HG03378 (cell line): ENCODE data around the gene CD8B2.
"Not testable (repeated sequence)": the region's sequence is repeated elsewhere in the genome, so short reads cannot be mapped to it uniquely, and the experiment has no call there.

Source experiments
- ATAC-seq: cut with Tn5 transposase; IDR thresholded peaks from one replicate; pipeline ENCODE4 v1.9.1; 2021; ENCODE audit warnings: mild to moderate bottlenecking, moderate library complexity; ENCODE audit not compliant: unreplicated experiment

Gene CD8B2

DNA sequence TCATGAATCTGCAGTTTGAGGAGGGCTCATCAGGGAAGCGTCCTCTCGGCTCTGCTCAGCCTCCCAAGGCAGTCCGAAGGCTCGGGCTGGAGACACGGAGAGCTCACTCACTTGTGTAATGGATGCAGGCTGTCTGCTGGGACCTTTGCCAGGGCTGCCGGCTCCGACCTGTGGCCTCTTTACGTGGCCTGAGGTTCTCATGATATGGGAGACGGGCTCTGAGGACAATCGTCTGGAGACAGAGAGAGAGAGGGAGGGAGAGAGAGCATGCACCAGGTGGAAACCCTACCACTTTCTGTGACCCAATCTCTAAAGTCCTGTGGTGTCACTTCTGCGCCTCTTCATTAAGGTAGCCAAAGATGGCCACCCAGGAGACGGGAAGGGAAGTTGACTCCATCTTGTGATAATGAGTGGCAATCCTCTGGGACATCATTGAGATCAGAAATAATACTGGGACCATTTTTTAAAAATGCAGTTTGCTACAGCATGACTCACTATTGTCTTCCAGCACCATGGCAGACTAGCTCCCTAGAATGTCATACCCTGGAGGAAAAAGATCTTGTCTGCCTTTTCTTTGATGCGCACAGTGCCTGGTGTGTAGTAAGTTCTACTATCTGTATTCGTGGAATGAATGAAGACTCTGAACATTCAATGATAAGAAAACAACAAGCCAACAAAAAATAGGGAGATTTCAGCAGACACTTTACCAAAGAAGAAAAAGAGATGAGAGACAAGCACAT is 60.2 kb downstream of the CD8B2 start:
- ATAC-seq, result no peak

DNA sequence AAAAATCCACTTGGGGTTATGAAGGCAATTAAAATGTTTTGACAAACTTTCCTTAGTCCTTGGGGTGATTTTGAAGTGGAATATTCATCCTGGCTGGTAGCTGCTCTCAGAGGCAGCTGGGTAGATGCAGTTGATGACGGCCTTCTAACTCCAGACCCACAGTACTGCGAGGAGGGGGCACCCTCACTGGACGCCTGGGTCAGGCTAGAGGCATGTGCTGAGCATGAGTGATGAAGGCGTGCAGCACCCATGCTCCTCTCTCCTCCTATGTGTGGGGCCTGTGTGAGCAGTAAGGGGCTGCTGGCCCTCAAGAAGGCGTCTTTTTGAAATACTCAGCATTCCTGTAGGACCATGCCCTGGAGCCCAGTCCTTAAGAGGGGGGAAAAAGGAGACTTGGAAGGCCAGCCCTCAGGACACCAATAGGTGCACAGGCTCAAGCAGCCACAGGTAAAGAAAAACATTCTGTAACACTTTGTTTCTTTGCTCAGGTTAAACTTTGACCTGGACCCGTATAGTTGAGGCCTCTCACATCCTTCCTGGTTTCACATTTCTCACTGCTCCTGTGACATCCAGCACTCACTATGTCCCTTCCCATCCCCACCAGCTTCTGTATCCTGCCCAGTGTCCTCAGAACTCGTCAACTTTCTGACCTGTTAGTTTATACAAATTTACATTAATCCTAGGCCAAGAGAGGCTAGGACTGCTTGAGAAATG is 64.4 kb downstream of the CD8B2 start:
- ATAC-seq, result no peak

DNA sequence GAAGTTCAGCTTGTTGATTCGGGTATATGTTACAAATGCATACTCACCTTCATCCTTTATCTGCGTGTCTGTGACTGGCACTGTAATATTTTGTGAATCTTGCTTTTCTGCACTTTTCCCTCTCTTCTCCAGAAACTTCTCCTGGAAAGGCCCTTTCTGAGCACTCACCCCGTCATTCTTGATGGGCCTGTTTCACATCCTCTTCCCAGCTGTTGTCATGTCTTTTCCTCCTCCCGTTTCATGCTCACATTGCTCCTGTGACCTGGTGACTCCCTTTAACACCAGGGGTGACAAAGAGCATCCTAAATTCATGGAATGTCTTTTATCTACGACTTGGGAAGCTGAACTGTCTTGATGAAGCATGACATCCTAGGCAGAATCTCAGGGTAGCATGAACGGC is 65.8 kb downstream of the CD8B2 start:
- no peak for ATAC-seq

DNA sequence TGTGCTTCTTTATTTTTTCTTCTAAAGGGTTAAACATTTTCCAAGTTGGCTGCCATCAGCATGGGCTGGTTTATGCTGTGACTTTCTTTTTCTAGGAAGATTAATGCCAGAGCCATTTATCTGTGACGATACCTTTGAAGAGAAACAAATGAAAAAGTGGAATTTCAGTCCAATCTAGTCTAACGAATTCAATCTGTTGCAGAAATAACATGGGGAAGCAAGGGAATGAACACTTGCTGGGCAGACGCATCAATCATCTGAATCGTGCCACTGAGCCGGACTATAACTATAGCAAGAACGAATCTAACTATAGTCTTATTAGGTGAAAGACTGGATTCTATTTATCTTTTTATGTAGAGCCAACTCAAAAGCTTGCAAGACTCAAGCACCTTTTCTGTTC is 66.2 kb downstream of the CD8B2 start:
- no peak for ATAC-seq

DNA sequence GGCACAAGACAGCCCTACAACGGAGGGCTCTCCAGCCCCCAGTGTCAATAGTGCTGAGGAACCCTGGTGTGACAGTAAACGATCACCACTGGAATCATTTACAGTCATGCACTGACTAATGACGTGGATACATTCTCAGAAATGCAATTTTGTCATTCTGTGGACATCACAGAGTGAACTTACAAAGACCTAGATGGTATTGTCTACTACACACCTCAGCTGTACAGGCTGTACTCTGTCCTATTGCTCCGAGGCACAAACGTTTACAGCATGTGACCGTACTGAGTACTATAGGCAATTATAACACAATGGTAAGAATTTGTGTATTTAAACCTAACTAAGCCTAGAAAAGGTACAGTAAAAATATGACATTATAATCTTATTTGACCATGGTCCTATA is 67.2 kb downstream of the CD8B2 start:
- ATAC-seq, result no peak

DNA sequence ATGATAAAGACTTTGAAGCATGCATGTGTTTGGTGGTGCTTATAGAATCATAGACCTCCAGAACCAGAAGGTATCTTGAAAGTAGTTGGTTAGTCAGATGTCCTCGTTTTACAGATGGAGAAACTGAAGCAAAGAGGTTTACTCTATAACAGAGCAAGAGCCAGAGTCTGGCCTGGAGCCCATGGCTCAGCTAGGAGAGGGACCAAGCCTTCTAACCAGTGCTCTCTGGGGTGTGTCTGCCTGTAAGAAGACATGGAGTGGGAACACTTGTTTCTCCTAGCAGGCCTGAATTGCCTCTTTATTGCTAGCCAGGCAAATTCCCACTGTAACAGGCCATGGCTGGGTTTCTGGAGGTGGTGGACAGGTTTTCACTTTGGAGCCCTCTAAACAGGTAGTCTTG is 67.9 kb downstream of the CD8B2 start:
- no peak for ATAC-seq

DNA sequence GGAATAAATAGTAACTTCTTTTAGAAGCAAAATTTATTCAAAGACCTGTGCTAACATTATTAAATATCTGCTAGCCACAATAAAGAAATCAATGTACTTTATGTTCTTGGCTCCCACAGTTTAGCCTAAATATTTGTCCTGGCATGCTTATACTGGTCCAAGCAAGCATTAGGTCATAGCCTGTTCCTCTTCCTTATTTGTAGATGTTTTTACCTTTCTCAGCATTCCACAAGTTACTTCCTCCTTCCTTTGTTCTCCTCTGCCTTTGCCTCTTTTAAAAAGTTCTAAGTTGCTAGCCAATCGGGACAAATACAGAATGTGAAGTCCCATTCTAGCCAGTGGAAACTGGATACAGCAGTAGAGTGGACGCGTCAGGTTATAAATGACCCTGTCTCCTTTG is 72.6 kb downstream of the CD8B2 start:
- ATAC-seq, result not testable (repeated sequence)

DNA sequence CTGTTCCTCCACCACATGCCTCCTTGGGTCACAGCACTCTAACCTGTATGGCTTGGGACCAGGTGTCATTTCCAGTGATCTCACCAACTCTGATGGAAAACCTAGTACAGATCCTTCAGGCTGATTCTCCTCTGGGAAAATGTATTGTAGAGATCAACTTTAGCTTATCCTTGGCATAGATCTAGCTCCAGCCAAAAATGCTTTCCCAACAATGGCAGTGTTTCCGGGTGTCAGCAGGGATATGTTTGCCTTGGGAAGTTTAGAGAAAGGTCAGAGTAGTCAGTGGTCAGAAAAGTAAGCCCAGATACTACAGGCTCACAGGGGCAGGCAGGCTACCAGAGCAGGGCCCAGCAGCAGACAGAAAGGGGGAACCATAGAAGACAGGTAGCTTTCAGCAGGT is 73.6 kb downstream of the CD8B2 start:
- no peak for ATAC-seq

DNA sequence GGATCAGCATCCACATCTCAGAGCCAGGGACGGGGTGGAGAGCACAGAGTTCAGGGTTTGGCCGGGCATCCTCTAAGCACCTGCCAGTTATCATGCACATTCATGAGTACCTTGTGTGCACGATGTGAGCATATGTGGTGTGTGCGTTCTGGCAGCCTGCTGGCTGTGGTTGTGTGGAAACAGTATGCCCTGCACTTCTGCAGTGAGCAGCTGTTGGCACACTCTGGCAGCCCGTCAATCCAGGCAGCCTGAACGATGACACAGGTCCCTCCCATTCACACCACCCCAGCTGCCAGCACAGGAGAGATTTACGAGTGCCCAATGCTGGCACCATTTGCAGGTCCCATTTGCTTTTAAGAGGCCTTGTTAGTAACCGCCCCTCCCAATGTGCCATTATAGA is 74.2 kb downstream of the CD8B2 start:
- no peak for ATAC-seq

DNA sequence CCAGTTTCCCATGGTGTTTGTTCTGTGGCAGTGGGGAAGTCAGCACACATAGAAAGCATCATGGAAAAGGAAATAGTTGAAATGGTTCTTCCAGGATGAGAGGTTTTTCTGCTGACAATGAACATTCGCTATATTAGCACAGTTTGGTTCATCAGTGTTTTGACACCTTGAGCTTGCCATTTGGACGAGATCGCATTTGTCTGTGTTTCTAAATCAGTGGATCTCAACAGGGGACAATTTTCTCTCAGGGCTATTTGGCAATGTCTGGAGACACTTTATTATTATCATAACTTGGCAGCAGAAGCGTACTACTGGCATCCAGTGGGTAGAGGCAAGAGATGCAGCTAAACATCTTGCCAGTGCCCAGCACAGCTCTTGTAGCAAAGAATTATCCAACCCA is 74.6 kb downstream of the CD8B2 start:
- ATAC-seq, result no peak

DNA sequence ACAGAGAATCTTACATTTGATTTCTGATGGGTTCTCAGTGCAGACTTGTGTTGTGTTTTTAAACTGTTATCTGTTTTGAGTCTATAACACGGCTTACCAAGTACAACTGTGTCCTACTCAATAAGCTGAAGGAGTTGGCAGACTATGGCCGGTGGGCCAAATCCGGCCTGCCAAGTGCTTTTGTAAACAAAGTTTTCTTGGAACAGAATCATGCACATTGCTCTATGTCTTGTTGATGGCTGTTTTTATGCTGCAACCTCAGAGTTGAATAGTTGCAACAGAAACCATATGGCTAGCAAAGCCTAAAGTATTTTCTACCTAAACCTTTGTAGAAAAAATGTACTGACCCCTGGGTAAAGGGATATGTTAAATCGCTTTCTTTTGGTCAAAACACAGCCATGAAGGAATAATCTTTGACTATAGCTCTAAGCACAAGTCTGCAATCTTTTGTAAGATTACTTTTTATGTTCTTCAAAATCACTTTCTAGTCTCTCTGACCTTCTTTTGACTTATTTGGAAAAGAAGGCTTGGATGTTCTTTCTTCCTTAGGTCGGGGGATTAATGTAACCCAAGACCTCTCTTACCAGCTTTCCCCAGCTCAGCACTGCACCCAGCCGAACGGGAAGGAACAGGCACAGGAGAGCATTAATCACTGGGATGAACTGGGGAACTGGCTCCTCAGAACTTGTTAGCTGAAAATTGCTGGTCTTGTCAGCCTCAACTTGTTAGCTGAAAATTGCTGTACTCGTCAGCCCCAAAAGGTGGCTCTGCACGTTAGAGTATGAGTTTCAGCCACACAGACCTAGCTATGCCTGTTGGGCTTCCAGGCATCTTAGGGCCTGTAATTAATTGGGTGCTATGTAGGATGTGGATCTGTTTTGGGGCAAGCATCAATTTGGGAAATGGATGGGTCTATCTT is 75.4 kb downstream of the CD8B2 start:
- ATAC-seq, result no peak

DNA sequence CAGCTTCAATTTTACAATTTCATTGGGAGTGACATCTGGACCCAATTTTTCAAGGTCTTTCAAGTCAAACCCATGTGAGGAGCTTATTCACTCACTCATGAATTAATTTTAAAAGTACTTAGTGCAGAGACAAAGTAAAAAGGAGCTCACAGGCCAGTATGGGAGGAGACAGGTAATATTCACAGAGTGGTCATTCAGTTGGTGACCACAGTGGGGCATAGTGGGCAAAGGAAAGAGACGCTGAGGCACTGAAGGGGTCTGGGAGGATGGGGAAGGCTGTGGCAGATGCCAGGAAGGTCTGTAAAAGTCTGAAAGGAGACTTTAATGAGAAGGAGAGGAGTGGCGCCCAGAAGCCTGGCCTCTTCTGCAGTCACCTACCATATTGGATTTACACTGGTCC is 76.0 kb downstream of the CD8B2 start:
- ATAC-seq, result no peak

DNA sequence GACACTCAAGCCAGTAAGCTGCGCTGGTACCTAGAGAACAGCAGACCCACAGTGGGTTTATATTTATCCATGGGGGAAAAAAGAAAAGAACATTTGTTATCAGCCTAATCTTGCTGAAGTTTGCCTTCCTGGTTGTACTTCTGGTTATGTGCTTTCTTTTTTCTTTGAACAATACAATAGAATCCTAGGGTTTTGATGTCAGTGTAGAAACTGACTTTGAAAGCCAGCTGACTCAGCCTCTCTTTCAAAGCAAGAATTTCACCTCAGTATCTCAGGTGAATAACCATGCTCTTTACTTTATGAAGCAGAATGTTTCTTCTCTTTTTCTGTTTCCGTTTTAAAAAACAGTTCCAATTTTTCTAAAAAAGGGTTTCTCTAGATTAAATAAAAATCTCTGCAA is 78.4 kb downstream of the CD8B2 start:
- ATAC-seq, result no peak

DNA sequence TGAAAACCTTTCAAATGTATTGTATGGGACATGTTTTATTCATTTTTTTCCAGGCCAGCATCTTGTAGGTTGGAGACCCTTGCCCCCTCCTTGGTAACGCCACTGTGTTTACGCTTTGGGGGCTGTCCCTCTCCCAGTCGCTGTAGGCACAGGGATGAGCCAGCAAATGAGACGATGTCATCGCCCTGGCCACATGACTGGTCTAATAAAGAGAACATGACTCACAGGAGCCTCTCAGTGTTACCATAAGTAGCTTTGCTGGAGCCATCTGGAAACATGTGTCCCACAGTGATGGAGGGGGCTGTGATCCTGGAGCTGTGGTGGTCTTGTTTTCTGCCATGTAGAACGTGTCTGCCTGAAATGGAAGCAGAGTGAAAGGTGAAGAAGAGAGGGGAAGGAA is 78.9 kb downstream of the CD8B2 start:
- no peak for ATAC-seq

DNA sequence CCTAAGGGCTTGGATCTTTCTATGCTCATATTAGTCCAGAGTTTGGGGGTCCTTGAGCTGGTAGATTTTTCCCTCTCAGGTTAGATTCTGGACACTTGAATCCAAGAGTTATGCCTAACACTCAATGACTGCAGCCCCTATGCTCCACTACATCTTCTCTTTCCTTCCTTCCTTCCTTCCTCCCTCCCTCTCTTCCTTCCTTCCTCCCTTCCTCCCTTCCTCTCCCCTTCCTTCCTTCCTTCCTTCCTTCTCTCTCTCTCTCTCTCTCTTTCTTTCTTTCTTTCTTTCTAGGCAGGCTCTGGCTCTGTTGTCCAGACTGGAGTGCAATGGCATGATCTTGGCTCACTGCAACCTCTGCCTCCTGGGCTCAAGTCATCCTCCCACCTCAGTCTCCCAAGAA is 79.3 kb downstream of the CD8B2 start:
- ATAC-seq, result not testable (repeated sequence)

DNA sequence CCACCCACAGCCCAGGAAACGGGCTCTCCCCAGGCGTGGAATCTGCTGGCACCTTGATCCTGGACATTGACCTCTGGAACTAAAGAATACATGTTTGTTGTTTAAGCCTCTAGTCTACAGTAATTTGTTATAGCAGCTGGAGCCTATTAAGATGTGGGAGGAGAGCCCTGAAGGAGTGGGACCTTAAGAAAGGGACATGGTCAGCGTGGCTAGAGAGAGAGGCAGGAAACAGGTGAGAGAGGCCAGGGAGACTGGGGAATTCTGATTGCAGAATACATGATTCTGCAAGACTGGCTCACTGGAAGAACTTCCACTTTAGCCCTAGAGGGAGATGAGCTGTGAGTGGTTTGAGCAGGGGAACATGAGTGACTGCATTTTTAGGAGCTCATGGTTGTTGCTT is 83.2 kb downstream of the CD8B2 start:
- ATAC-seq, result no peak
